Ramos (cell line): ENCODE data around the gene SAA1.
"Not testable (repeated sequence)": the region's sequence is repeated elsewhere in the genome, so short reads cannot be mapped to it uniquely, and the experiment has no call there.

Source experiments
- in situ Hi-C: fragments of 300-500 bp; cut with MboI; formaldehyde crosslinking; loops from one replicate; pipeline ENCODE4 v1.14.3; 2022; ENCODE audit warnings: low sequenced_read_pairs; ENCODE audit not compliant: unreplicated experiment

The SAA1 gene

GRCh38 chr11:18254781-18255361 is 11.2 kb upstream of the SAA1 start:
- in situ Hi-C loops = no loop called here

- in situ Hi-C loops = no loop called here
These were observed 6.8 kb upstream of the SAA1 start for GRCh38 chr11:18259259-18259658.

GRCh38 chr11:18261721-18262120 is 4.3 kb upstream of the SAA1 start:
- in situ Hi-C loops = no loop called here

- in situ Hi-C loops = not testable (repeated sequence)
These were observed 3.2 kb upstream of the SAA1 start for GRCh38 chr11:18262681-18263350.

GRCh38 chr11:18264035-18264434 is 2.0 kb upstream of the SAA1 start:
- in situ Hi-C loops = no loop called here

GRCh38 chr11:18264677-18265555 is 1.1 kb upstream of the SAA1 start:
- in situ Hi-C loops = no loop called here

- in situ Hi-C loops = not testable (repeated sequence)
These were observed 1.5 kb downstream of the SAA1 start for GRCh38 chr11:18267335-18268133.

GRCh38 chr11:18269252-18269651 is 3.2 kb downstream of the SAA1 start:
- in situ Hi-C loops = not testable (repeated sequence)

GRCh38 chr11:18270102-18270501 is 4.0 kb downstream of the SAA1 start:
- in situ Hi-C loops = no loop called here

GRCh38 chr11:18271206-18271605 is 5.1 kb downstream of the SAA1 start:
- in situ Hi-C loops = no loop called here

- in situ Hi-C loops = no loop called here
These were observed 11.7 kb downstream of the SAA1 start for GRCh38 chr11:18277565-18278271.

GRCh38 chr11:18280438-18281045 is 14.5 kb downstream of the SAA1 start:
- in situ Hi-C loops = no loop called here

GRCh38 chr11:18282626-18283025 is 16.6 kb downstream of the SAA1 start:
- in situ Hi-C loops = no loop called here

- in situ Hi-C loops = no loop called here
These were observed 19.8 kb downstream of the SAA1 start for GRCh38 chr11:18285841-18286240.

GRCh38 chr11:18288911-18289310 is 22.8 kb downstream of the SAA1 start:
- in situ Hi-C loops = no loop called here

- in situ Hi-C loops = no loop called here
These were observed 28.8 kb downstream of the SAA1 start for GRCh38 chr11:18294862-18295261.

GRCh38 chr11:18295316-18295715 is 29.3 kb downstream of the SAA1 start:
- in situ Hi-C loops = no loop called here

- in situ Hi-C loops = no loop called here
These were observed 33.7 kb downstream of the SAA1 start for GRCh38 chr11:18299721-18300120.

- in situ Hi-C loops = no loop called here
These were observed 38.7 kb downstream of the SAA1 start for GRCh38 chr11:18304745-18305144.
